Adipocyte (in vitro differentiated cells): Measurements from ENCODE around the gene PAX4.
A peak's percentile ranks its signal among the peaks of the same experiment; 100 is the strongest.

Experiments
- DNase-seq: peaks from one replicate; pipeline ENCODE4 v3.0.0-alpha.2; 2015; ENCODE audit warnings: low read depth
- H3K27me3 ChIP-seq: replicated peaks from 2 replicates; pipeline ENCODE4 v1.7.0; 2013; ENCODE audit warnings: mild to moderate bottlenecking, low read length, moderate library complexity; ENCODE audit not compliant: control insufficient read depth, insufficient read depth
- H3K36me3 ChIP-seq: 2 replicates; pipeline ENCODE4 v1.7.0; 2013; ENCODE audit warnings: low read length, mild to moderate bottlenecking, moderate library complexity; ENCODE audit not compliant: control insufficient read depth, insufficient read depth, severe bottlenecking
- H3K4me1 ChIP-seq: 2 replicates; pipeline ENCODE4 v1.7.0; 2013; ENCODE audit warnings: mild to moderate bottlenecking, low read length, moderate library complexity; ENCODE audit not compliant: control insufficient read depth, insufficient read depth
- H3K4me3 ChIP-seq: 2 replicates; pipeline ENCODE4 v1.7.0; 2013; ENCODE audit warnings: mild to moderate bottlenecking, low read length, moderate library complexity
- H3K9ac ChIP-seq: 2 replicates; pipeline ENCODE4 v1.7.0; 2013; ENCODE audit warnings: mild to moderate bottlenecking, low read length, moderate library complexity
- H3K9me3 ChIP-seq: 2 replicates; pipeline ENCODE4 v1.7.0; 2013; ENCODE audit warnings: mild to moderate bottlenecking, low read length, moderate library complexity; ENCODE audit not compliant: control insufficient read depth

Gene PAX4

GRCh38 chr7:127618042-127618441 is at the start of gene PAX4:
Gene PAX4 (minus strand): TSS chr7:127618142. CDS start chr7:127615928, 2,214 bp downstream.
- Histone ChIP-seq H3K36me3 (no peaks in the 10 kb centered on the region), H3K4me1 (no peaks in the 10 kb centered on the region), H3K9me3 (no peaks in the 10 kb centered on the region), H3K4me3 (no peak within 1 kb of the TSS), H3K9ac (no peak within 1 kb of the TSS), H3K27me3 (peaks cover 84% of the 10 kb centered on the region)
- DNase-seq: no peak

GRCh38 chr7:127667017-127667670 is 49.2 kb upstream of the PAX4 start:
- H3K9me3 ChIP-seq: no peaks in the 10 kb centered on the region
- H3K36me3 ChIP-seq: peaks cover 3% of the 10 kb centered on the region
- H3K4me1 ChIP-seq: peaks cover 27% of the 10 kb centered on the region
- no peak overlapping the region for H3K9ac ChIP-seq
- no peaks in the 10 kb centered on the region for H3K27me3 ChIP-seq
- DNase-seq: peak; percentile 67
- H3K4me3 ChIP-seq: no peak overlapping the region

- Histone ChIP-seq H3K9ac (no peak overlapping the region), H3K36me3 (peaks cover 3% of the 10 kb centered on the region), H3K9me3 (no peaks in the 10 kb centered on the region), H3K27me3 (no peaks in the 10 kb centered on the region), H3K4me3 (no peak overlapping the region), H3K4me1 (peaks cover 27% of the 10 kb centered on the region)
- no peak for DNase-seq
These were observed 48.7 kb upstream of the PAX4 start for GRCh38 chr7:127666602-127667001.

- no peaks in the 10 kb centered on the region for H3K9me3 ChIP-seq
- H3K4me1 ChIP-seq: peaks cover 27% of the 10 kb centered on the region
- no peak overlapping the region for H3K9ac ChIP-seq
- no peak overlapping the region for H3K4me3 ChIP-seq
- H3K27me3 ChIP-seq: no peaks in the 10 kb centered on the region
- H3K36me3 ChIP-seq: peaks cover 3% of the 10 kb centered on the region
- no peak for DNase-seq
These were observed 48.0 kb upstream of the PAX4 start for GRCh38 chr7:127665922-127666321.

- Histone ChIP-seq H3K9ac (no peak overlapping the region), H3K4me3 (no peak overlapping the region), H3K9me3 (no peaks in the 10 kb centered on the region), H3K36me3 (peaks cover 12% of the 10 kb centered on the region), H3K4me1 (peaks cover 15% of the 10 kb centered on the region), H3K27me3 (no peaks in the 10 kb centered on the region)
- no peak for DNase-seq
These were observed 41.2 kb upstream of the PAX4 start for GRCh38 chr7:127658970-127659630.

GRCh38 chr7:127657500-127657899 is 39.6 kb upstream of the PAX4 start:
- Histone ChIP-seq H3K36me3 (peaks cover 12% of the 10 kb centered on the region), H3K9me3 (no peaks in the 10 kb centered on the region), H3K4me3 (no peak overlapping the region), H3K27me3 (no peaks in the 10 kb centered on the region), H3K9ac (no peak overlapping the region), H3K4me1 (peaks cover 27% of the 10 kb centered on the region)
- no peak for DNase-seq

- peaks cover 12% of the 10 kb centered on the region for H3K36me3 ChIP-seq
- H3K4me3 ChIP-seq: peak overlapping the region; percentile 22
- H3K9ac ChIP-seq: no peak overlapping the region
- no peak for DNase-seq
- H3K9me3 ChIP-seq: no peaks in the 10 kb centered on the region
- H3K27me3 ChIP-seq: no peaks in the 10 kb centered on the region
- H3K4me1 ChIP-seq: peaks cover 33% of the 10 kb centered on the region
These were observed 37.8 kb upstream of the PAX4 start for GRCh38 chr7:127655720-127656119.

- Histone ChIP-seq H3K4me1 (peaks cover 33% of the 10 kb centered on the region), H3K27me3 (no peaks in the 10 kb centered on the region), H3K9ac (peak overlapping the region; percentile 13), H3K36me3 (peaks cover 7% of the 10 kb centered on the region), H3K4me3 (peak overlapping the region; percentile 94), H3K9me3 (no peaks in the 10 kb centered on the region)
- peak; percentile 70 for DNase-seq
These were observed 36.8 kb upstream of the PAX4 start for GRCh38 chr7:127654404-127655394.

GRCh38 chr7:127653396-127653795 is 35.5 kb upstream of the PAX4 start:
- Histone ChIP-seq H3K27me3 (no peaks in the 10 kb centered on the region), H3K36me3 (peaks cover 3% of the 10 kb centered on the region), H3K4me3 (peak overlapping the region; percentile 94), H3K9ac (peak overlapping the region; percentile 93), H3K9me3 (no peaks in the 10 kb centered on the region), H3K4me1 (peaks cover 33% of the 10 kb centered on the region)
- DNase-seq: no peak

- peak overlapping the region; percentile 94 for H3K4me3 ChIP-seq
- H3K9ac ChIP-seq: peak overlapping the region; percentile 93
- H3K36me3 ChIP-seq: no peaks in the 10 kb centered on the region
- peak; percentile 65 for DNase-seq
- H3K4me1 ChIP-seq: peaks cover 33% of the 10 kb centered on the region
- H3K27me3 ChIP-seq: no peaks in the 10 kb centered on the region
- no peaks in the 10 kb centered on the region for H3K9me3 ChIP-seq
These were observed 34.6 kb upstream of the PAX4 start for GRCh38 chr7:127652333-127653248.
